GM18502 (cell line): ENCODE data around the gene DENND2A.
"Not testable (repeated sequence)": the region's sequence is repeated elsewhere in the genome, so short reads cannot be mapped to it uniquely, and the experiment has no call there.

Experiments used
- ATAC-seq: cut with Tn5 transposase; IDR thresholded peaks from one replicate; pipeline ENCODE4 v1.9.1; 2021; ENCODE audit warnings: mild to moderate bottlenecking; ENCODE audit not compliant: unreplicated experiment, poor library complexity

DENND2A gene

DNA sequence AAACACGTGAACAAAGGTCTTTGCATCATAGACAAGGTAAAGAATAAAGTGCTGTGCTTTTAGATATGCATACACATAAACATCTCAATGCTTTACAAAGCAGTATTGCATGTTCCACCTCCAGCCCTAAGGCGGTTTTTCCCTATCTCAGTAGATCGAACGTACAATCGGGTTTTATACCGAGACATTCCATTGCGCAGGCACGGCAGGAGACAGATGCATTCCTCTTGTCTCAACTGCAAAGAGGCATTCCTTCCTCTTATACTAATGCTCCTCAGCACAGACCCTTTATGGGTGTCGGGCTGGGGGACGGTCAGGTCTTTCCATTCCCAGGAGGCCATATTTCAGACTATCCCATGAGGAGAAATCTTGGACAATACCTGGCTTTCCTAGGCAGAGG lies 87.4 kb downstream of the DENND2A start:
- ATAC-seq = not testable (repeated sequence)

- ATAC-seq = no peak
These were observed 88.4 kb downstream of the DENND2A start for GRCh38 chr7:140552240-140552679.

DNA sequence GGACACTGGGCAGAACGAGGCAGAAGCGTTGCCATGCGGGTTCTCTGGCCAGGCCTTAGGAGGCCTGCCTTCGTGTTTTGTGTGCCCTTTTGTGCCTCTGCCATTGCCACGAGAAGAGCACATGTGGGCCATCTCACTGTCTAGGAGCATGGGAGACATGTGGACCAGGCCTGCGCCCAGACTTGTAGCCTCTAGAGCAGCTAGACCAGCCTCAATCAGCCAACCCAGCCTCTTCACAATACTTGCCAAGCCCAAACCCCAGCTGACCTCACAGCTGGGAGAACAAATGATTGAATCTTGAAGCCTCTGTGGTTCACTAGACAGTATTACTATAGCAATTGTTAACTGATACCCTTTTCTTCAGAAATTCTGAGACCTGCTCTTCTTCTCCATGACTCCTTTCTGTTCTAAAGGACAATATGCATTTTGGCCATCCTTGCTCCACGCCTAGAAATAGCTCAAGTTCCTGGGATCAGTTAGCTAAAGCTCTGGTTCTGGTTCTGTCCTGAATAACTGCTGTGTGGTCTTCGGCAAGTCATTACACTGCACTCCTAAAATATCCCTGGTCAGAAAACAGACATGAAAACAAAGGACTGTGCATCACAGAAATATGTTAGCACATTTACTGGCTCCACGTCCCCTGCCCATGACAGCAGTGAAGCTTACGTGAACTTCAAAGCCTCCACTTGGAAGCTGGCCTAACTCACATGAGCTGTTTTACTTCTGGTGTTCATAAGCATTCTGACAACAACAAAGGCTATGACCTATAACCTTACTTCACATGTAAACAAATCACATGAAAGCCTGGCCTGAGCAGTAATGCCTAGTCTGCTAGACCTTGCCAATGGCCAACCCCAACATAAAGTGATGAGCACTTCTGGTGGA lies 89.0 kb downstream of the DENND2A start:
- ATAC-seq = no peak

GRCh38 chr7:140546947-140547346 lies 93.7 kb downstream of the DENND2A start:
- ATAC-seq = no peak

DNA sequence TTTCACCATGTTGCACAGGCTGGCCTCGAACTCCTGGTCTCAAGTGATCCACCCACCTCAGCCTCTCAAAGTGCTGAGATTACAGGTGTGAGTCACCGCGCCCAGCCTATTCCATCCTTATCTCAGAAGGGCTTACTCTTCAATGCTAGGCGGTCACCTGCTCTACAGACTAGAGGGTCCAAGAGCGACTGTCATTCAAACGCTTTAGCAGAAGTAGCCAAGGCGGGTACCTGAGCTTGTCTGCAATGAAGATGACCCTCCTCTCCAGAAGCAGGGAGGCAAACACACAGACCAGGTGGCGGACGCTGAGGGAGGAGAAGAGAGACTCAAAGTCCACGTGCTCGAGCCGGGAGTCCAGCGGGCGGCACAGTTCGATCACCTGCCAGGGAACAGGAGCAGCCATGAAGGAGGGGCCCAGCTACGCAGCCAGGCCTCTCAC lies 96.2 kb downstream of the DENND2A start:
- ATAC-seq = no peak

- ATAC-seq = no peak
These were observed 98.4 kb downstream of the DENND2A start for GRCh38 chr7:140542228-140542603.

GRCh38 chr7:140541513-140542227 lies 98.9 kb downstream of the DENND2A start:
- no peak for ATAC-seq

DNA sequence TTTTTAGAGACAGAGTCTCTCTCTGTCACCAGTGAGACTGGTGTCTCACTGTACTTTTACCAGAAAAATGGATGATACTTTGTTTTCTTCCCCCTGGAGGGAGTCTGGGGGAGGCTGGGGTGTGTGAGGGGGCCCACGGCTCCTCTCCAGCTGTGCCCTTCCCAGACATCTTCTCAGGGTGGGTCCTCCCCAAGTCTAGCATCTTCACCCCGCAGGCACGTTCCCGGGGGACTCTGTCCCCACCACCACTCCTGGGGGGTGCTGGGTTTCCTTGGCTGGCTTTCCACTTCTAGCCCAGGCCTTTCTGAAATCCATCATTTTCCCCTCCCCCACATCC lies 99.5 kb downstream of the DENND2A start:
- ATAC-seq = no peak

- no peak for ATAC-seq
These were observed 100.4 kb downstream of the DENND2A start for GRCh38 chr7:140540136-140540777.

DNA sequence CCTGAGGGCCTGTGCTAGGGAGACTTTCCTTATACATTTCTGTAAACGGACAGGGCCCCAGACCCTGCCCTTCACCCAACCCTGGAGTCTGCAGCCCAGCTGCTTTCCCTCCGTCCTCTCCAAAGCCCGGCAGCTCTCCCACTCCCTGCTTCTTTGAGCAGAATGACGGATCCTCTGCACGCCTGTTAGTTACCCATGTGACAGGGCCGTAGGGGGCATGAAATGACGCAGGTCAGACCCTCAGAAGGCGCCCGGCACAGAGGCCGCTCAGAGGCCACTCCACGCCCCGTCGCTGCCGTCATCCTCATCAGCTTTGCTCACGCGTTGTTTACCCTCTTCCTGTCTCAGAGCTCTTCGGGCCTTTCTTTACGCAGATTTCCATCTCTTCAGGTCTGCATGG lies 101.2 kb downstream of the DENND2A start:
- no peak for ATAC-seq

GRCh38 chr7:140537750-140538482 lies 102.7 kb downstream of the DENND2A start:
- peak; percentile 47 for ATAC-seq

DNA sequence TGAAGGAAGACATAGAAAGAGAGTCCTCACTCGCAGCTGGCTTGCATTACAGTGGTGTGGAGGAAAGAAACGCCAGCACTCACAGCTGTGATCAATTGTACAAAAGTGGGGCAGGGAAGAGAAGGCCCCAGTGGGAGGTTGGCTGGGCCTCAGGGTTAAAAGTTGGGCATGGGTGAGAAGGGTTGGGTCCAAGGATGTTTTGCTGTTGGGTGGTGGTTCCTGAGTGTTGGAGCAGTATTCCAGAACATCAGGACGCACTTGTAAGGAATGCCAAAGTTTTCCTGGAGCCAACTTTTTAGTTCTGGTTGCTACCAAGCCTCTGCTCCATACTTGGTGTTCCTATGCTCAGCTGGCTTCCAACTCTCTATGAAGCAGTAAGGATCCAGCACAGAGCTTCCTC lies 105.9 kb downstream of the DENND2A start:
- no peak for ATAC-seq

- ATAC-seq = no peak
These were observed 107.2 kb downstream of the DENND2A start for GRCh38 chr7:140533394-140533872.

DNA sequence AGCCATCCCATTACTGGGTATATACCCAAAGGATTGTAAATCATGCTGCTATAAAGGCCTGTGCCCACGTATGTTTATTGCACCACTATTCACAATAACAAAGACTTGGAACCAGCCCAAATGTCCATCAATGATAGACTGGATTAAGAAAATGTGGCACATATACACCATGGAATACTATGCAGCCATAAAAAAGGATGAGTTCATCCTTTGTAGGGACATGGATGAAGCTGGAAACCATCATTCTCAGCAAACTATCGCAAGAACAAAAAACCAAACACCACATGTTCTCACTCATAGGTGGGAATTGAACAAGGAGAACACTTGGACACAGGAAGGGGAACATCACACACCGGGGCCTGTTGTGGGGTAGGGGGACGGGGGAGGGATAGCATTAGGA lies 111.2 kb downstream of the DENND2A start:
- not testable (repeated sequence) for ATAC-seq

DNA sequence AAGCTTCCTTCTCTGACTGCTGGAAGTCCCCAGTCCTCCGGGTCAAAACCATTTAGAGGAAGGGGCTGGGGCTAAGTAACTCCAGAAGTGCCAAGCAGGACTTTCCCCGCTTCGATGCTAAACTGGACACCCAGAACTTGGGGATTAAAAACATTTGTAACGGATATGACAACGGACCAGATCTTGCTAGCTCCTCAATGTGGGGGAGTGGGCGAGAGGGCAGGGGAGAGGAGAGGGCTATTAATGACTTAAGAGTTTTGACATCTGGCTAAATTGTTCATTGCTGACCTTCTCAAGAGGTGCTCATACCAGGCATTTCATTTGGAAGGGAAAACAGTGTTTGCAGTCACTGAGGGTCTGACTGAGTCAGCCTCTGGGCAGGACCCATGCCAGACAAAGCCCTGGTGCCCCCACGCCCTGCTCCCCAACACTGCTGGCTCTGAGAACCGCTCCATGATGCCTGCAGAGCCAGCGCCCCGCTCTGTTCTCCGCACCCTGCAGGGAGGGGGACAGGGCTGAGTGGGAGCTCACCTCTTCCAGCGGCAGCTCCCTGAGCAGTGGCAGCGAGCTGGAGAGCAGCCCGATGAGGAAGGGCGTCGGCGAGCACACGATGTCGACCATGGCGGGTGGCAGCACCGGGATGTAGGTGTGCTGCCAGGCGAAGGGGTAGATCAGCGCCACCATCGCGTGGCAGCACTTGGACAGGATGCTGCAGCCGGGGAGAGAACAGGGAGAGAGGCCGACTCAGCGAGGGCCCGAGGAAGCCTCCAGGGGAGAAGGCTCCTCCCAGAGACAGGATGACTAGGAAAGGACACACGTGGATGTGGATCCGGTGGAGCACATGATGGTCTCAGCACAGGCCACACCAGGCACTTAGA lies 113.6 kb downstream of the DENND2A start:
- ATAC-seq = no peak

DNA sequence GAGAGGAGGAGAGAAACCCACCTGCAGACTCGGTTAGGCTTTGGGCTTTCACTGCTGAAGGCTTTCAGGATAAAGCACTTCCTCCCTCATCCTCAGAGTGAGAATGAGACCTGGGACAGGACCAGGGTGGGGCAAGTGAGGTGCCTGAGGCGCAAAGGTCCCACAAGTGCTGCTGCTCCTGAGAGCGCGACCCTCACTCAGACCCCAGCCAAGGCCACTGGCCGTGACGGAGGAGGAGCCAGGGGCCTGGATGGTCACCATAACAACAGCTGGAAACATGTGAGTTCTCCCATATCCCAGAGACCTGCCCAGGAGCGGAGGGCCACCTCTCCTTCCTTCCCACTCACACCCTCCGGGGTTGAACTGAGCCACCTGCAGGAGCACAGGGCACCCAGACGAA lies 114.4 kb downstream of the DENND2A start:
- no peak for ATAC-seq

DNA sequence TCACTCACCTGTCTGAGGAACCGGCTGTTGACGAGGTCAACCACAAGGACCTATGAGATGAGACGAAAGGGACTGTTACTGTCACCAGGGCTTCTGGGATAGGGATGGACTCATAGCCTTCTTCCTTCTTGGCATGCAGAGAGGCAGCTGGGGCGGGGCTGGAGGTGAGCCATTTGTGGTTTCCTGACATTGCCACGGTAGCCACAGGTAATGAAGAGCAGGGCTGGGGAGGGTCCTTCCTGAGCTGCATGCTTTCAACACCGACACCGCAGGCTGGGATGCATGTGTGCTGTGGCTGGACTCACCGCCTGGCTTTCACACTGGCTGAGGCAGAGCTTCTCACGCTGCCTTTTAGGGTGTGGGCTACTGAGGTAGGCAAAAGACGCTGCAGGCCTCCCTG lies 114.9 kb downstream of the DENND2A start:
- no peak for ATAC-seq

DNA sequence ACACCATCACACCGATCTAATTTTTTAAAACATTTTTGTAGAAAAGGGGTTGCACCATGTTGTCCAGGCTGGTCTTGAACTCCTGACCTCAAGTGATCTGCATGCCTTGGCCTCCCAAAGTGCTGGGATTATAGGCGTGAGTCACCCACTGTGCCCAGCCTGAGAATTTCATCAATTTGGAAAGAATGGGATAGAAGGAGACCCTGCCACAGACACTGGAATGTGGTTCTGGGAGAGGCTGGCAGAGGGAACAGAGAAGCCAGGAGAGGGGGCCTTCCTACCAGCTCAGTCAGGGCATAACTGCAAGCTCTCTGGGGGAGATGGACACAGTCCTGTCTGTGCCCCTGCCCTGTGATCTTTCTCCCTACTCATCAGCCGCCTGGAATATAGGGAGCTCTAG lies 119.2 kb downstream of the DENND2A start:
- no peak for ATAC-seq

- no peak for ATAC-seq
These were observed 121.6 kb downstream of the DENND2A start for GRCh38 chr7:140519007-140519399.
